GM12874 (cell line): ENCODE measurements around the gene ASB8.

ENCODE experiments used
- CTCF ChIP-seq: IDR thresholded peaks from 2 replicates; pipeline ENCODE4 v1.5.1; 2011; ENCODE audit warnings: low read depth, mild to moderate bottlenecking, control low read depth, low read length, moderate library complexity; ENCODE audit not compliant: insufficient read depth

ASB8 gene

GRCh38 chr12:48198672-48198971 is 41.3 kb upstream of the ASB8 start:
- no peak for TF ChIP-seq CTCF

GRCh38 chr12:48197971-48198671 is 40.8 kb upstream of the ASB8 start:
- no peak for TF ChIP-seq CTCF

- TF ChIP-seq CTCF, result peak; percentile 41; the same call in 1 of the 2 replicates
These were observed 40.2 kb upstream of the ASB8 start for GRCh38 chr12:48197549-48197970.

GRCh38 chr12:48194799-48195201 is 37.5 kb upstream of the ASB8 start:
- TF ChIP-seq CTCF, result no peak

- TF ChIP-seq CTCF, result no peak
These were observed 36.3 kb upstream of the ASB8 start for GRCh38 chr12:48193623-48194022.

- no peak for TF ChIP-seq CTCF
These were observed 35.5 kb upstream of the ASB8 start for GRCh38 chr12:48192861-48193260.

GRCh38 chr12:48191096-48191495 is 33.8 kb upstream of the ASB8 start:
- no peak for TF ChIP-seq CTCF
